Measurements from ENCODE around the gene ENOSF1.

- TF ChIP-seq, protein P1, sequence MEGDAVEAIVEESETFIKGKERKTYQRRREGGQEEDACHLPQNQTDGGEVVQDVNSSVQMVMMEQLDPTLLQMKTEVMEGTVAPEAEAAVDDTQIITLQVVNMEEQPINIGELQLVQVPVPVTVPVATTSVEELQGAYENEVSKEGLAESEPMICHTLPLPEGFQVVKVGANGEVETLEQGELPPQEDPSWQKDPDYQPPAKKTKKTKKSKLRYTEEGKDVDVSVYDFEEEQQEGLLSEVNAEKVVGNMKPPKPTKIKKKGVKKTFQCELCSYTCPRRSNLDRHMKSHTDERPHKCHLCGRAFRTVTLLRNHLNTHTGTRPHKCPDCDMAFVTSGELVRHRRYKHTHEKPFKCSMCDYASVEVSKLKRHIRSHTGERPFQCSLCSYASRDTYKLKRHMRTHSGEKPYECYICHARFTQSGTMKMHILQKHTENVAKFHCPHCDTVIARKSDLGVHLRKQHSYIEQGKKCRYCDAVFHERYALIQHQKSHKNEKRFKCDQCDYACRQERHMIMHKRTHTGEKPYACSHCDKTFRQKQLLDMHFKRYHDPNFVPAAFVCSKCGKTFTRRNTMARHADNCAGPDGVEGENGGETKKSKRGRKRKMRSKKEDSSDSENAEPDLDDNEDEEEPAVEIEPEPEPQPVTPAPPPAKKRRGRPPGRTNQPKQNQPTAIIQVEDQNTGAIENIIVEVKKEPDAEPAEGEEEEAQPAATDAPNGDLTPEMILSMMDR (conservative IDR thresholded peaks at IDR 0.05), result no peak
- no peak for TF ChIP-seq EZH2 (IDR thresholded peaks at IDR 0.05; ENCODE audit: low read depth)
Observed at GRCh38 chr18:732371-732770, 19.9 kb upstream of the ENOSF1 start.
